Measurements from ENCODE around the gene C10orf67.

C10orf67 gene

DNA sequence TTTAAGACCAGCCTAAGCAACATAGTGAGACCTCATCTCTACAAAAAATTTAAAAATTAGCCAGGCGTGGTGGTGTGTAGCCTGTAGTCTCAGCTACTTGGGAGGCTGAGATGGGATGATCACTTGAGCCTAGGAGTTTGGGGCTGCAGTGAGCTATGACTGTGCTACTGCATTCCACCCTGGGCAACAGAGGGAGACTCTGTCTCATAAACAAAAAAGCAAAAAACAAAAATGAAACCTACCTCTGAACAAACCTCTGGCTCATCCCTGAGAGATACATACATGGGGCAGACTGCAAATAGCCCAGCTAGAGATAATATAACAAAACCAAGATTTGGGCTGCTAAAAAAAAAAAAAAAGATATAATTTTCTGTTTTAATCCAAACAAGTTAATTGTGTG is 19.5 kb downstream of the C10orf67 start:
- no peak for DNase-seq (ENCODE audit: low read depth, low spot score)
- in situ Hi-C loops (cut with HindIII; ENCODE audit: low sequenced_read_pairs) = no loop called here
- no peak overlapping the region for H3K4me3 ChIP-seq (ENCODE audit: low read depth, low read length)
- TF ChIP-seq, protein P1, sequence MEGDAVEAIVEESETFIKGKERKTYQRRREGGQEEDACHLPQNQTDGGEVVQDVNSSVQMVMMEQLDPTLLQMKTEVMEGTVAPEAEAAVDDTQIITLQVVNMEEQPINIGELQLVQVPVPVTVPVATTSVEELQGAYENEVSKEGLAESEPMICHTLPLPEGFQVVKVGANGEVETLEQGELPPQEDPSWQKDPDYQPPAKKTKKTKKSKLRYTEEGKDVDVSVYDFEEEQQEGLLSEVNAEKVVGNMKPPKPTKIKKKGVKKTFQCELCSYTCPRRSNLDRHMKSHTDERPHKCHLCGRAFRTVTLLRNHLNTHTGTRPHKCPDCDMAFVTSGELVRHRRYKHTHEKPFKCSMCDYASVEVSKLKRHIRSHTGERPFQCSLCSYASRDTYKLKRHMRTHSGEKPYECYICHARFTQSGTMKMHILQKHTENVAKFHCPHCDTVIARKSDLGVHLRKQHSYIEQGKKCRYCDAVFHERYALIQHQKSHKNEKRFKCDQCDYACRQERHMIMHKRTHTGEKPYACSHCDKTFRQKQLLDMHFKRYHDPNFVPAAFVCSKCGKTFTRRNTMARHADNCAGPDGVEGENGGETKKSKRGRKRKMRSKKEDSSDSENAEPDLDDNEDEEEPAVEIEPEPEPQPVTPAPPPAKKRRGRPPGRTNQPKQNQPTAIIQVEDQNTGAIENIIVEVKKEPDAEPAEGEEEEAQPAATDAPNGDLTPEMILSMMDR (IDR thresholded peaks at IDR 0.05; ENCODE audit: low read depth, low read length) = no peak

DNA sequence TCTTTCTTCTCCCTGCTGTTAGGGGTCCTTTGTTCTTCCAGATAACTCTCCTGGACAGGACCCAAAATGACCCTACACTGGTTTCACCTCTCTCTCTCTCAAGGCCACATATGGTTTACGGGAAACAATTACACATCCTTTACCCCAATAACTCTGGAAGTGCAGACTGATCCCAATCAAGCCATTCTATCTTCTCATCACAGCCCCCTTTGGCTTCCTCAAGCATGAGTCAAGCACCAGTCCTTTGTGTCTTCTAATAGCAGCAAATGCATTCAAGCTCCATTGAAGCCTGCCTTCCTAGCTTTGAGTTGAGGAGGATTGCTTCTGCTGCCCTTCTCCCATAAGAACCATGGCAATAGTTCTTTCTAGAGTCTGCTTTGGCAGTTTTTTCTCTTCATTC is 20.2 kb downstream of the C10orf67 start:
- no peak overlapping the region for H3K4me3 ChIP-seq (ENCODE audit: low read depth, low read length)
- in situ Hi-C loops (cut with HindIII; ENCODE audit: low sequenced_read_pairs) = no loop called here
- TF ChIP-seq, protein P1 (IDR thresholded peaks at IDR 0.05; ENCODE audit: low read depth, low read length) = no peak
- DNase-seq (ENCODE audit: low read depth, low spot score) = no peak

DNA sequence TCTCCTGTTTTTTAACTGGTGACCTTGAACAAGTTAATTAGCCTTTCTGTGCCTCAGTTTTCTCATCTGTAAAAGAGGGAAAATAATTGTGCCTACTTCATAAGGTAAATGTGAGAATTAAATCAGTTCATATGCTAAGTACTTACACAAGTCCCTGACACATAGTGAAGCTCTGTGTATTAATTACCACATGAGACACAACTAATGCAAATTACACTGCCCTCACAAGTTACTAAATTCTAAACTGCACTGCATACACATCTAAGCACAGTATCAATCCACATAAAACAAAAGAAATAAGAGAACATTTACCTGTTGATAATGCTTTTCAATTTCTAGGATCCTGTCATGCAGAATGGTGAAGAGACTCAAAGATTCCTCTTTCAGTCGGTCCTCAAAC is 22.5 kb downstream of the C10orf67 start:
- in situ Hi-C loops (cut with HindIII; ENCODE audit: low sequenced_read_pairs) = no loop called here

DNA sequence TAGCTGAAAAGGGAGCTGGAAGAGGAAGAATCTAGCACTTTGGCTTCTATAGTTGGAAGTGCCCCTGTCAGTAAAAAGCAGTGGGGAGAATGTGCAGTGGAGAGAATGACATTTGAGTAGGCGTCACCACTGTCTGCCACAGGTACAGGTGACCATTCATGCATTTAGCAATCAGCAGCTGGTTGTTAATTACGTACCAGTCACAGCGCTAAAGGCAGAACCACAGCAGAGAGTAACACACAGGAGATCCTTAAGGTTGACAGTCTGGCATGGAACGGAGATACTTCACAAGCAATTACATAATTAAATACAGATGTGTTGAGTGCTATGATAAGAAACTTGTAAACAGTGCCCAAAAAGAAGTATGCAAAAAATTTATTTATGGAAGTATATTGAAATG is 24.8 kb downstream of the C10orf67 start:
- H3K4me3 ChIP-seq (ENCODE audit: low read depth, low read length) = no peak overlapping the region
- no peak for DNase-seq (ENCODE audit: low read depth, low spot score)
- TF ChIP-seq, protein P1 (IDR thresholded peaks at IDR 0.05; ENCODE audit: low read depth, low read length) = no peak
- in situ Hi-C loops (cut with HindIII; ENCODE audit: low sequenced_read_pairs) = no loop called here

More for the DNA sequence above, 22.5 kb downstream of the C10orf67 start:
- H3K4me3 ChIP-seq (ENCODE audit: low read depth, low read length) = no peak overlapping the region
- TF ChIP-seq, protein P1 (IDR thresholded peaks at IDR 0.05; ENCODE audit: low read depth, low read length) = no peak
- DNase-seq (ENCODE audit: low read depth, low spot score) = no peak

DNA sequence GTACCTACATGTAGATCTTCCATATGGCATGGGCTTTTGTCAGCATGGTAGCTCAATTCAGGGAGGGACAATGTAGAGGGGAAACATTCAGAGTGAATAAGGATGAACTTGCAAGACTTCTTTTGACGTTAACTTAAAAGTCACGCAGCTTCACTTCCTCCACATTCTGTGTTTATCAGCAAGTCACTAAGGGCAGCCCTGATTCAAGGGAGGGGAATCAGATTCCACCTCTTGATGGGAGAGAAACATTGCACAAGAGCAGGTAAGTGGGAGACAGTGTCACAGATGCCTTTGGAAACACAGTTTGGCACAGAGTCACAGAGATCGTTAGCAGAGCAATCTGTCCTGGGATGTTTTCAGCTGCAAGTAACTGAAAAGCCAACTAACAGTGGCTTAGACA is 26.2 kb downstream of the C10orf67 start:
- in situ Hi-C loops (cut with HindIII; ENCODE audit: low sequenced_read_pairs) = no loop called here
- TF ChIP-seq, protein P1 (IDR thresholded peaks at IDR 0.05; ENCODE audit: low read depth, low read length) = no peak
- H3K4me3 ChIP-seq (ENCODE audit: low read depth, low read length) = no peak overlapping the region
- DNase-seq (ENCODE audit: low read depth, low spot score) = no peak

DNA sequence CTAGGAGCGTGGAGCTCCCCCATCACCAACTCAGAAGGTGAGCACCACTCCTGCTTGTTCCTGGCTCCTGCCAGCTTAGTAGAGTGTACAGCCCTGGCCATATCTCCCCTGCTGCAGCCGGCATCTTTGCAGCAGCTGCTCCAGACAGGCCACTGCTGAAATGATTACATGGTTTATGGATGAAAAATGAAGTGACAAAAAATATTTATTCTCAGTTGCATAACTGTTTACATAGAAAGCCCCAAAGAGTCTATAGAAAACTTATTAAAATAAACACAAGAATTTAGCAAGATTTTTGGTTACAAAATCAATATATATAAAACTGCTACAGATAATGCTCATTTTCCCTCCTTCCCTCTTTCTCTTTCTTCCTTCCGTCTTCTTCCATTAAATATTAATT is 27.2 kb downstream of the C10orf67 start:
- TF ChIP-seq, protein P1 (IDR thresholded peaks at IDR 0.05; ENCODE audit: low read depth, low read length) = no peak
- no peak overlapping the region for H3K4me3 ChIP-seq (ENCODE audit: low read depth, low read length)
- in situ Hi-C loops (cut with HindIII; ENCODE audit: low sequenced_read_pairs) = no loop called here
- DNase-seq (ENCODE audit: low read depth, low spot score) = no peak

DNA sequence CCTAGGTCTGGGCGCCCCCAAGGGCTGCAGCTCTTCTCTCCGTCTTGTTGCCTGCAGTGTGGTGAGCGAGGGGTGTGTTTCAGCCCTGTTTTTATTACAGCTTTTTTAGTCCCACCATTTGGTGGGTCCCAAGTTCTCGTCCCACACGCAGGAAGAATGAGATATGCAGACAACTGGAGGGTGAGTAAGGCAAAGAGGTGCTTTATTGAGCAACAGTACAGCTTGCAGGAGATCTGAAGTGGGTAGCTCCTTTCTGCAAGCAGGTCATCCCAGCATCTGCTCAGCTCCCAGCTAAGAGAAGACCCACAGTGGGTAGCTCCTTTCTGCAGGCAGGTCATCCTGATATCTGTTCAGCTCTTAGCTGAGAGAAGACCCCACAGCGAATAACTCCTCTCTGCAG is 28.2 kb downstream of the C10orf67 start:
- TF ChIP-seq, protein P1 (IDR thresholded peaks at IDR 0.05; ENCODE audit: low read depth, low read length) = no peak

More for the DNA sequence above, 28.2 kb downstream of the C10orf67 start:
- in situ Hi-C loops (cut with HindIII; ENCODE audit: low sequenced_read_pairs) = no loop called here
- no peak for DNase-seq (ENCODE audit: low read depth, low spot score)
- H3K4me3 ChIP-seq (ENCODE audit: low read depth, low read length) = no peak overlapping the region
